GM12878 (cell line): ENCODE data around the gene FKRP. TPM values are rescaled to one million over a fixed set of nuclear protein-coding genes. Genes with fewer than 3 reads are reported as not detected.

Experiments
- ATAC-seq: fragments of 200-7000 bp; cut with Tn5 transposase; 3 replicates; pipeline ENCODE4 v1.9.1; 2020; ENCODE audit warnings: mild to moderate bottlenecking, moderate library complexity
- BruUV-seq: library from RNA; stranded (reverse); fragments of 400-500 nt; replicated peaks from 2 replicates; lab custom pipeline; 2021; lab: Mats Ljungman, UMichigan
- CTCF ChIA-PET: fragments of 300-600 bp; sonication (Branson Sonifier 250); formaldehyde crosslinking; extraction: SDS; loops from one replicate; lab custom pipeline; 2021; ENCODE audit warnings: inconsistent platforms; lab: Yijun Ruan, JAX
- POLR2A ChIA-PET: fragments of 350-600 bp; formaldehyde crosslinking; extraction: SDS; loops from one replicate; lab custom pipeline; 2021; ENCODE audit warnings: inconsistent platforms; lab: Charles Lee
- RAD21 ChIA-PET: fragments of 300-600 bp; sonication (Branson Sonifier 250); formaldehyde crosslinking; loops from one replicate; lab custom pipeline; 2023; ENCODE audit warnings: antibody characterized with exemption; ENCODE audit not compliant: unreplicated experiment; lab: Charles Lee
- SMC1A ChIA-PET: fragments of 300-600 bp; sonication (Branson Sonifier 250); formaldehyde crosslinking; loops from one replicate; lab custom pipeline; 2023; ENCODE audit not compliant: unreplicated experiment, uncharacterized antibody; lab: Charles Lee
- DNase-seq: peaks from one replicate; pipeline ENCODE4 v3.0.0-alpha.2; 2011; ENCODE audit warnings: low read depth, low spot score
- FAIRE-seq: peaks from 3 replicates; lab custom pipeline; 2011; peaks lifted over from hg19 to GRCh38; lab: Jason Lieb, UNC
- H2AFZ ChIP-seq: 2 replicates; pipeline ENCODE4 v1.6.0; 2011; ENCODE audit warnings: low read depth, low read length, control low read depth; ENCODE audit not compliant: control insufficient read depth
- H3K27ac ChIP-seq: 2 replicates; pipeline ENCODE4 v1.5.1; 2011; ENCODE audit warnings: control low read depth; ENCODE audit not compliant: control insufficient read depth, insufficient read depth
- H3K27me3 ChIP-seq, 2 experiments: replicated peaks in 1 of 2; 2 replicates each; pipeline versions ENCODE4 v1.6.0 to v1.6.1; 2011; ENCODE audit warnings: low read length in 1 of 2; ENCODE audit not compliant: control insufficient read depth in 2 of 2, insufficient read depth in 2 of 2
- H3K36me3 ChIP-seq, 2 experiments: 2 replicates each; pipeline ENCODE4 v1.5.1; 2011; ENCODE audit warnings: low read length in 1 of 2; ENCODE audit not compliant: control insufficient read depth in 2 of 2, insufficient read depth in 2 of 2
- H3K4me1 ChIP-seq: 2 replicates; pipeline ENCODE4 v1.6.1; 2011; ENCODE audit warnings: mild to moderate bottlenecking, low read length, moderate library complexity, mixed read lengths; ENCODE audit not compliant: control insufficient read depth, insufficient read depth
- H3K4me2 ChIP-seq: 2 replicates; pipeline ENCODE4 v1.6.0; 2011; ENCODE audit warnings: control low read depth; ENCODE audit not compliant: control insufficient read depth, insufficient read depth
- H3K4me3 ChIP-seq: fragments of 200-600 bp; sonication (generic); 2 replicates; pipeline ENCODE4 v1.5.1; 2016
- H3K79me2 ChIP-seq: 2 replicates; pipeline ENCODE4 v1.6.0; 2011; ENCODE audit warnings: low read length; ENCODE audit not compliant: control insufficient read depth, insufficient read depth
- H3K9ac ChIP-seq: 2 replicates; pipeline ENCODE4 v1.8.0; 2011; ENCODE audit warnings: low read length, control low read depth, mixed read lengths; ENCODE audit not compliant: control insufficient read depth, insufficient read depth
- H3K9me3 ChIP-seq: replicated peaks from 3 replicates; pipeline ENCODE4 v1.5.1; 2011; ENCODE audit warnings: mild to moderate bottlenecking, low read length; ENCODE audit not compliant: control insufficient read depth, insufficient read depth
- H4K20me1 ChIP-seq: 2 replicates; pipeline ENCODE4 v1.6.0; 2011; ENCODE audit not compliant: control insufficient read depth, insufficient read depth
- BCLAF1 ChIP-seq: fragments of 450-650 bp; IDR thresholded peaks from 2 replicates; pipeline ENCODE4 v1.6.1; 2017; ENCODE audit warnings: antibody characterized with exemption, mild to moderate bottlenecking, moderate library complexity
- E2F8 ChIP-seq: fragments of 450-650 bp; IDR thresholded peaks from 2 replicates; pipeline ENCODE4 v1.6.1; 2018; ENCODE audit warnings: mild to moderate bottlenecking, low read depth, moderate library complexity; ENCODE audit not compliant: partially characterized antibody
- ESRRA ChIP-seq: IDR thresholded peaks from 2 replicates; pipeline ENCODE4 v1.6.1; 2012; ENCODE audit warnings: mild to moderate bottlenecking, low read length, improper control_type of control experiment
- HCFC1 ChIP-seq: fragments of 150-350 bp; IDR thresholded peaks from 2 replicates; pipeline ENCODE4 v1.6.1; 2014; ENCODE audit warnings: low read length
- HDAC2 ChIP-seq: fragments of 200-600 bp; sonication (generic); IDR thresholded peaks from 2 replicates; pipeline ENCODE4 v1.6.1; 2017
- IRF3 ChIP-seq: fragments of 450-650 bp; IDR thresholded peaks from 2 replicates; pipeline ENCODE4 v1.6.1; 2014; ENCODE audit warnings: mild to moderate bottlenecking
- KLF5 ChIP-seq: fragments of 450-650 bp; IDR thresholded peaks from 2 replicates; pipeline ENCODE4 v1.6.1; 2014; ENCODE audit warnings: mild to moderate bottlenecking; ENCODE audit not compliant: partially characterized antibody
- NKRF ChIP-seq: fragments of 450-650 bp; conservative IDR thresholded peaks from 2 replicates; pipeline ENCODE4 v1.6.1; 2017; ENCODE audit warnings: mild to moderate bottlenecking, moderate library complexity
- NR2C2 ChIP-seq: IDR thresholded peaks from 2 replicates; pipeline ENCODE4 v1.6.1; 2011; ENCODE audit warnings: borderline replicate concordance, low read depth; ENCODE audit not compliant: control insufficient read depth, insufficient read length
- RAD21 ChIP-seq: IDR thresholded peaks from 2 replicates; pipeline ENCODE4 v1.6.1; 2011; ENCODE audit warnings: mild to moderate bottlenecking, low read depth, low read length, moderate library complexity; ENCODE audit not compliant: insufficient read depth
- RCOR1 ChIP-seq: conservative IDR thresholded peaks from 2 replicates; pipeline ENCODE4 v1.6.1; 2012; ENCODE audit warnings: low read depth, low read length, improper control_type of control experiment
- SMAD1 ChIP-seq: fragments of 450-650 bp; IDR thresholded peaks from 2 replicates; pipeline ENCODE4 v1.6.1; 2018; ENCODE audit warnings: mild to moderate bottlenecking, low read depth; ENCODE audit not compliant: partially characterized antibody
- SMARCA5 ChIP-seq: fragments of 450-650 bp; IDR thresholded peaks from 2 replicates; pipeline ENCODE4 v1.6.1; 2017; ENCODE audit warnings: mild to moderate bottlenecking
- TAF1 ChIP-seq: IDR thresholded peaks from 2 replicates; pipeline ENCODE4 v1.6.1; 2011; ENCODE audit warnings: mild to moderate bottlenecking, low read depth, low read length, borderline replicate concordance
- WRNIP1 ChIP-seq: IDR thresholded peaks from 2 replicates; pipeline ENCODE4 v1.6.1; 2011; ENCODE audit warnings: low read depth, low read length, improper control_type of control experiment, borderline replicate concordance
- ZNF24 ChIP-seq: fragments of 450-650 bp; IDR thresholded peaks from 2 replicates; pipeline ENCODE4 v1.6.1; 2017; ENCODE audit warnings: antibody characterized with exemption, mild to moderate bottlenecking
- ZSCAN29 ChIP-seq: fragments of 450-650 bp; IDR thresholded peaks from 2 replicates; pipeline ENCODE4 v1.6.1; 2017; ENCODE audit warnings: mild to moderate bottlenecking, moderate library complexity
- WGBS: methylation state at CpG from one replicate; pipeline ENCODE4 v1.1.6; 2016; ENCODE audit warnings: low lambda C conversion rate; ENCODE audit not compliant: insufficient replicate concordance, insufficient coverage; ENCODE audit errors: missing lambda C conversion rate; 5-methylcytosine and 5-hydroxymethylcytosine counted together
- in situ Hi-C: fragments of 300-500 bp; cut with MboI; formaldehyde crosslinking; loops from 9 replicates; pipeline ENCODE4 v1.14.3; 2018; ENCODE audit warnings: mixed read lengths
- intact Hi-C: fragments of 100-400 bp; cut with micrococcal nuclease; formaldehyde crosslinking; loops from one replicate; pipeline ENCODE4 v1.14.2; 2022; ENCODE audit not compliant: unreplicated experiment
- polyA plus RNA-seq, 11 experiments: library from polyadenylated mRNA; depleted of rRNA in 4 of 11; unstranded in 6 of 11; stranded (reverse) in 5 of 11; fragments of >200 nt; fragmentation: Nextera tagmentation in 4 of 11; fragmentation: Illumina TruSeq in 1 of 11; extraction: Ambion mirVana in 4 of 11; extraction: Trizol in 1 of 11; gene quantifications; 1 replicate in 1 of 11; 2 replicates in 10 of 11; pipeline versions ENCODE4 v1.2.1 to v1.2.3, GENCODE V29; 2011 to 2016; ENCODE audit warnings: inconsistent platforms in 2 of 11, missing spikeins in 2 of 11, low read depth in 1 of 11
- total RNA-seq, 4 experiments: library from RNA; depleted of rRNA in 3 of 4; stranded (reverse); fragments of >200 nt in 3 of 4; fragmentation: Illumina TruSeq in 1 of 4; extraction: Trizol in 1 of 4; gene quantifications; 2 replicates each; pipeline versions ENCODE4 v1.2.1 to v1.2.3, GENCODE V29; 2013 to 2021

The FKRP gene
- total and polyA plus RNA-seq, 10 of the 15 experiments (the other 5 are each of a cell fraction or from before 2014, with no cell fraction given), result 1.3 to 14.1 (median 7.8) TPM

GRCh38 chr19:46700704-46701103, 45.2 kb upstream of the FKRP start:
- no peaks in the 10 kb centered on the region for H3K9me3 ChIP-seq
- H3K36me3 ChIP-seq, result peaks cover 31 to 35% of the 10 kb centered on the region in 2 experiments
- no peaks in the 10 kb centered on the region for H4K20me1 ChIP-seq
- H3K79me2 ChIP-seq, result no peaks in the 10 kb centered on the region
- FAIRE-seq, result no peak
- H3K27ac ChIP-seq, result no peak overlapping the region
- DNase-seq, result no peak
- H3K4me1 ChIP-seq, result no peaks in the 10 kb centered on the region
- ChIA-PET RAD21 (no interaction called here), CTCF (no interaction called here), POLR2A (no interaction called here), SMC1A (no interaction called here)
- H3K4me3 ChIP-seq, result no peak overlapping the region
- no peak overlapping the region for H3K9ac ChIP-seq
- WGBS, result 99% methylated on average over 9 of the region's 13 CpGs
- no peak for ATAC-seq
- no peak overlapping the region for H3K4me2 ChIP-seq
- H2AFZ ChIP-seq, result no peak overlapping the region
- in situ Hi-C loops, result no loop called here
- intact Hi-C loops, result loop anchor here (5.0 kb wide), 1 partner anchor 42 kb away; no protein-coding TSS in a partner anchor
- H3K27me3 ChIP-seq, result no peaks in the 10 kb centered on the region
- no TSS peak for BruUV-seq
- TF ChIP-seq ESRRA (no peak), SMARCA5 (no peak), RCOR1 (no peak), IRF3 (no peak), E2F8 (no peak), RAD21 (no peak), ZNF24 (no peak), NR2C2 (no peak), WRNIP1 (no peak), KLF5 (no peak), BCLAF1 (no peak), SMAD1 (no peak), NKRF (no peak), HCFC1 (no peak), ZSCAN29 (no peak), TAF1 (no peak), HDAC2 (no peak)
